HepG2 (cell line): ENCODE results near the gene ASH1L. TPM values are rescaled to one million over a fixed set of nuclear protein-coding genes. Genes with fewer than 3 reads are reported as not detected.
"Not testable (repeated sequence)": the region's sequence is repeated elsewhere in the genome, so short reads cannot be mapped to it uniquely, and the experiment has no call there.

Experiments
- ATAC-seq: fragments of 200-7000 bp; cut with Tn5 transposase; 3 replicates; pipeline ENCODE4 v1.9.1; 2020; ENCODE audit warnings: mild to moderate bottlenecking, moderate library complexity
- BruUV-seq: library from RNA; stranded (reverse); fragments of 400-500 nt; replicated peaks from 2 replicates; lab custom pipeline; 2021; lab: Mats Ljungman, UMichigan
- CTCF ChIA-PET: fragments of 300-600 bp; formaldehyde crosslinking; extraction: SDS; loops from one replicate; lab custom pipeline; 2021; ENCODE audit warnings: low total read pairs, inconsistent platforms, low intra/inter-chr PET ratio; lab: Yijun Ruan, JAX
- POLR2A ChIA-PET: fragments of 350-600 bp; sonication (Branson Sonifier 250); formaldehyde crosslinking; loops from one replicate; lab custom pipeline; 2020; ENCODE audit warnings: antibody characterized with exemption, inconsistent platforms; lab: Yijun Ruan, JAX
- DNase-seq: peaks from one replicate; pipeline ENCODE4 v3.0.0-alpha.2; 2015; ENCODE audit warnings: low spot score
- FAIRE-seq: peaks from 3 replicates; lab custom pipeline; 2011; peaks lifted over from hg19 to GRCh38; lab: Jason Lieb, UNC
- H2AFZ ChIP-seq: one replicate; pipeline ENCODE4 v1.6.1; 2011; ENCODE audit warnings: low read length, inconsistent platforms
- H3K27ac ChIP-seq: fragments of 300-600 bp; 3 replicates; pipeline ENCODE4 v1.8.0; 2011; ENCODE audit warnings: mixed run types, mild to moderate bottlenecking, mixed read lengths, low read length, inconsistent platforms; ENCODE audit not compliant: insufficient read depth; ENCODE audit errors: extremely low read length
- H3K27me3 ChIP-seq, 2 experiments: fragments of 200-600 bp in 1 of 2; 2 replicates in 1 of 2; 3 replicates in 1 of 2; pipeline versions ENCODE4 v1.6.0 to v1.8.0; 2011; ENCODE audit warnings: low read length in 2 of 2, mild to moderate bottlenecking in 2 of 2, moderate library complexity in 2 of 2, inconsistent platforms in 1 of 2; ENCODE audit not compliant: insufficient read depth in 2 of 2, control insufficient read depth in 1 of 2
- H3K36me3 ChIP-seq, 2 experiments: fragments of 200-600 bp in 1 of 2; replicated peaks in 1 of 2; 2 replicates in 1 of 2; 3 replicates in 1 of 2; pipeline versions ENCODE4 v1.5.1 to v1.8.0; 2011; ENCODE audit warnings: low read length in 2 of 2, inconsistent platforms in 1 of 2; ENCODE audit not compliant: insufficient read depth in 2 of 2, control insufficient read depth in 1 of 2
- H3K4me1 ChIP-seq: 2 replicates; pipeline ENCODE4 v1.5.1; 2012; ENCODE audit warnings: low read length, inconsistent platforms; ENCODE audit not compliant: insufficient read depth
- H3K4me2 ChIP-seq: 2 replicates; pipeline ENCODE4 v1.6.0; 2011; ENCODE audit warnings: low read depth, low read length, inconsistent platforms
- H3K4me3 ChIP-seq, 3 experiments: fragments of 200-600 bp in 1 of 3; sonication (generic), shearing (Covaris generic) in 1 of 3; replicated peaks in 1 of 3; 2 replicates each; pipeline ENCODE4 v1.5.1; 2011 to 2016; ENCODE audit warnings: low read length in 3 of 3, inconsistent platforms in 2 of 3, low read depth in 2 of 3, mild to moderate bottlenecking in 2 of 3, control low read depth in 1 of 3, mixed read lengths in 1 of 3; ENCODE audit not compliant: insufficient read depth in 1 of 3
- H3K79me2 ChIP-seq: one replicate; pipeline ENCODE4 v1.6.1; 2011; ENCODE audit warnings: low read length, inconsistent platforms; ENCODE audit not compliant: insufficient read depth
- H3K9ac ChIP-seq: 2 replicates; pipeline ENCODE4 v1.6.0; 2011; ENCODE audit warnings: mild to moderate bottlenecking, low read depth, low read length, inconsistent platforms; ENCODE audit not compliant: insufficient read depth
- H3K9me3 ChIP-seq: 2 replicates; pipeline ENCODE4 v1.5.1; 2012; ENCODE audit warnings: mild to moderate bottlenecking, low read length
- H4K20me1 ChIP-seq: 2 replicates; pipeline ENCODE4 v1.6.0; 2011; ENCODE audit warnings: inconsistent platforms, mild to moderate bottlenecking, low read length, moderate library complexity; ENCODE audit not compliant: insufficient read depth
- CREM ChIP-seq, 2 experiments: sonication (generic) in 1 of 2; formaldehyde crosslinking in 1 of 2; IDR thresholded peaks; 2 replicates each; pipeline versions ENCODE4 v1.4.0 to v1.6.1; 2016 to 2020; ENCODE audit warnings: antibody characterized with exemption in 1 of 2, mild to moderate bottlenecking in 1 of 2, missing genetic modification reagents in 1 of 2
- SRF ChIP-seq: IDR thresholded peaks from 2 replicates; pipeline ENCODE4 v1.6.1; 2011; ENCODE audit warnings: mild to moderate bottlenecking, low read depth, low read length, moderate library complexity
- THAP9 ChIP-seq: sonication (generic); formaldehyde crosslinking; IDR thresholded peaks from 2 replicates; pipeline ENCODE4; 2020; ENCODE audit warnings: missing genetic modification reagents, mild to moderate bottlenecking, borderline replicate concordance
- WGBS: methylation state at CpG from one replicate; pipeline ENCODE4 v1.1.6; 2017; ENCODE audit warnings: low lambda C conversion rate; 5-methylcytosine and 5-hydroxymethylcytosine counted together
- in situ Hi-C: cut with HindIII; loops from 2 replicates; pipeline ENCODE4 v1.10.0; 2017; ENCODE audit warnings: low pct_unique_long_range_greater_than_20kb; ENCODE audit not compliant: extremely low pct_ligation_motif_present
- intact Hi-C: fragments of 100-400 bp; cut with micrococcal nuclease; formaldehyde crosslinking; loops from one replicate; pipeline ENCODE4 v1.10.0; 2022; ENCODE audit not compliant: unreplicated experiment
- polyA plus RNA-seq, 8 experiments: library from polyadenylated mRNA; depleted of rRNA in 3 of 8; stranded (reverse) in 7 of 8; unstranded in 1 of 8; fragments of >200 nt; fragmentation: Illumina TruSeq in 4 of 8; extraction: Trizol in 4 of 8; gene quantifications; 2 replicates each; pipeline versions ENCODE4 v1.2.1 to v1.2.3, GENCODE V29; 2011 to 2016; ENCODE audit warnings: low read depth in 4 of 8, missing spikeins in 1 of 8, mixed read lengths in 1 of 8; ENCODE audit not compliant: insufficient read depth in 1 of 8
- total RNA-seq, 5 experiments: library from RNA; depleted of rRNA; stranded (reverse); fragments of >200 nt; fragmentation: Illumina TruSeq; extraction: Trizol; gene quantifications; 2 replicates each; pipeline ENCODE4 v1.2.3, GENCODE V29; 2016; ENCODE audit warnings: low read depth in 1 of 5

Gene ASH1L
- total and polyA plus RNA-seq, 2 of the 13 experiments (the other 11 are each of a cell fraction or from before 2014, with no cell fraction given) = 10.2 to 15.3 TPM

- TF ChIP-seq SRF = no peak
- TF ChIP-seq CREM (IDR thresholded peaks at IDR 0.05) = no peak
- TF ChIP-seq CREM (CRISPR knock-in tag; IDR thresholded peaks at IDR 0.05) = no peak
- TF ChIP-seq THAP9 = peak; percentile 73
These were observed at the start of gene ASH1L (continued) for GRCh38 chr1:155562581-155563376.

GRCh38 chr1:155610257-155610647, 47.6 kb upstream of the ASH1L start:
- no CpG with 5 or more reads among the region's 33 CpGs for WGBS
- H3K27ac ChIP-seq, H3K27me3 ChIP-seq, BruUV-seq, H4K20me1 ChIP-seq, POLR2A ChIA-PET, DNase-seq, H2AFZ ChIP-seq, H3K79me2 ChIP-seq, CTCF ChIA-PET, H3K9me3 ChIP-seq, H3K4me1 ChIP-seq, intact Hi-C loops, in situ Hi-C loops: not testable (repeated sequence)
- Histone ChIP-seq H3K36me3 (peaks cover 0 to 10% of the 10 kb centered on the region in 2 experiments; a peak in 2 of 5 replicates), H3K4me2 (0 out of 2 replicates have a peak overlapping the region, but pooled peaks have one; percentile 12), H3K4me3 (peak overlapping the region in 2 of 3 experiments; percentile 61; a peak in 4 of 6 replicates), H3K9ac (peak overlapping the region; percentile 54; the same call in 1 of the 2 replicates)
- ATAC-seq = peak; percentile 63
- FAIRE-seq = peak; percentile 30
